ENCODE data around the gene COL24A1.
"Not testable (repeated sequence)": the region's sequence is repeated elsewhere in the genome, so short reads cannot be mapped to it uniquely, and the experiment has no call there.

COL24A1 gene

GRCh38 chr1:85806236-85806965 lies 350.2 kb downstream of the COL24A1 start:
- no peak for DNase-seq
- Mint-ChIP-seq H3K4me1 (no peaks in the 10 kb centered on the region), H3K9me3 (peaks cover 0 to 5% of the 10 kb centered on the region in 2 donors), H3K27ac (no peak overlapping the region), H3K27me3 (no peaks in the 10 kb centered on the region), H3K4me3 (no peak overlapping the region)
- ATAC-seq = no peak

GRCh38 chr1:85801520-85801919 lies 355.1 kb downstream of the COL24A1 start:
- no peaks in the 10 kb centered on the region for H3K27me3 Mint-ChIP-seq
- no peaks in the 10 kb centered on the region for H3K4me1 Mint-ChIP-seq
- peaks cover 0 to 5% of the 10 kb centered on the region in 2 donors for H3K9me3 Mint-ChIP-seq
- DNase-seq = no peak
- no peak overlapping the region for H3K27ac Mint-ChIP-seq
- no peak overlapping the region for H3K4me3 Mint-ChIP-seq
- ATAC-seq = no peak

GRCh38 chr1:85799737-85800136 lies 356.8 kb downstream of the COL24A1 start:
- ATAC-seq = no peak
- Mint-ChIP-seq H3K9me3 (peaks cover 0 to 5% of the 10 kb centered on the region in 2 donors), H3K27me3 (no peaks in the 10 kb centered on the region), H3K27ac (no peak overlapping the region), H3K4me3 (no peak overlapping the region), H3K4me1 (no peaks in the 10 kb centered on the region)
- DNase-seq = no peak

GRCh38 chr1:85798419-85798818 lies 358.2 kb downstream of the COL24A1 start:
- H3K27me3 Mint-ChIP-seq = no peaks in the 10 kb centered on the region

GRCh38 chr1:85777021-85777420 lies 379.6 kb downstream of the COL24A1 start:
- not testable (repeated sequence) for H3K27ac Mint-ChIP-seq, H3K4me1 Mint-ChIP-seq, H3K9me3 Mint-ChIP-seq, H3K4me3 Mint-ChIP-seq, ATAC-seq, H3K27me3 Mint-ChIP-seq, DNase-seq

More at GRCh38 chr1:85798419-85798818, 358.2 kb downstream of the COL24A1 start:
- peaks cover 0 to 5% of the 10 kb centered on the region in 2 donors for H3K9me3 Mint-ChIP-seq
- no peak for ATAC-seq
- no peak overlapping the region for H3K27ac Mint-ChIP-seq
- DNase-seq = no peak
- H3K4me3 Mint-ChIP-seq = no peak overlapping the region
- H3K4me1 Mint-ChIP-seq = no peaks in the 10 kb centered on the region

GRCh38 chr1:85762804-85763203 lies 393.8 kb downstream of the COL24A1 start:
- no peaks in the 10 kb centered on the region for H3K4me1 Mint-ChIP-seq

GRCh38 chr1:85756864-85757263 lies 399.7 kb downstream of the COL24A1 start:
- no peak overlapping the region for H3K4me3 Mint-ChIP-seq
- ATAC-seq = no peak
- peaks cover 0 to 5% of the 10 kb centered on the region in 2 donors for H3K9me3 Mint-ChIP-seq
- no peak for DNase-seq
- H3K27me3 Mint-ChIP-seq = no peaks in the 10 kb centered on the region
- H3K4me1 Mint-ChIP-seq = no peaks in the 10 kb centered on the region
- no peak overlapping the region for H3K27ac Mint-ChIP-seq

More at GRCh38 chr1:85762804-85763203, 393.8 kb downstream of the COL24A1 start:
- no peak overlapping the region for H3K4me3 Mint-ChIP-seq
- no peaks in the 10 kb centered on the region for H3K27me3 Mint-ChIP-seq
- H3K9me3 Mint-ChIP-seq = no peaks in the 10 kb centered on the region
- H3K27ac Mint-ChIP-seq = peak overlapping the region in 1 of 2 donors; percentile 69
- ATAC-seq (no peak), DNase-seq (no peak)

- no peak for DNase-seq
- ATAC-seq = no peak
- no peaks in the 10 kb centered on the region for H3K4me1 Mint-ChIP-seq
- no peaks in the 10 kb centered on the region for H3K9me3 Mint-ChIP-seq
- H3K27ac Mint-ChIP-seq = no peak overlapping the region
- H3K27me3 Mint-ChIP-seq = peaks cover 14% of the 10 kb centered on the region
- no peak overlapping the region for H3K4me3 Mint-ChIP-seq
These were observed 408.5 kb downstream of the COL24A1 start for GRCh38 chr1:85748120-85748519.

GRCh38 chr1:85746777-85747176 lies 409.8 kb downstream of the COL24A1 start:
- Mint-ChIP-seq H3K4me3 (no peak overlapping the region), H3K27ac (no peak overlapping the region), H3K9me3 (no peaks in the 10 kb centered on the region), H3K27me3 (peaks cover 24% of the 10 kb centered on the region), H3K4me1 (no peaks in the 10 kb centered on the region)
- ATAC-seq (no peak), DNase-seq (no peak)

GRCh38 chr1:85743814-85744213 lies 412.8 kb downstream of the COL24A1 start:
- no peaks in the 10 kb centered on the region for H3K4me1 Mint-ChIP-seq
- ATAC-seq (no peak), DNase-seq (no peak)
- H3K4me3 Mint-ChIP-seq = no peak overlapping the region
- H3K27ac Mint-ChIP-seq = no peak overlapping the region
- no peaks in the 10 kb centered on the region for H3K9me3 Mint-ChIP-seq
- peaks cover 24% of the 10 kb centered on the region for H3K27me3 Mint-ChIP-seq

GRCh38 chr1:85734931-85735330 lies 421.6 kb downstream of the COL24A1 start:
- no peaks in the 10 kb centered on the region for H3K27me3 Mint-ChIP-seq
- no peak overlapping the region for H3K27ac Mint-ChIP-seq
- no peaks in the 10 kb centered on the region for H3K4me1 Mint-ChIP-seq
- ATAC-seq = no peak
- H3K4me3 Mint-ChIP-seq = no peak overlapping the region
- DNase-seq = no peak
- H3K9me3 Mint-ChIP-seq = no peaks in the 10 kb centered on the region

- no peaks in the 10 kb centered on the region for H3K4me1 Mint-ChIP-seq
- H3K9me3 Mint-ChIP-seq = peaks cover 4 to 25% of the 10 kb centered on the region in 2 donors
- no peak for ATAC-seq
These were observed 437.8 kb downstream of the COL24A1 start for GRCh38 chr1:85718678-85719340.

GRCh38 chr1:85714418-85715114 lies 442.0 kb downstream of the COL24A1 start:
- peaks cover 0 to 12% of the 10 kb centered on the region in 2 donors for H3K9me3 Mint-ChIP-seq
- not testable (repeated sequence) for H3K27me3 Mint-ChIP-seq, H3K4me3 Mint-ChIP-seq, ATAC-seq, H3K27ac Mint-ChIP-seq, DNase-seq, H3K4me1 Mint-ChIP-seq

More at GRCh38 chr1:85718678-85719340, 437.8 kb downstream of the COL24A1 start:
- H3K4me3 Mint-ChIP-seq = no peak overlapping the region
- DNase-seq = no peak
- H3K27me3 Mint-ChIP-seq = peaks cover 10% of the 10 kb centered on the region
- H3K27ac Mint-ChIP-seq = no peak overlapping the region

GRCh38 chr1:85708829-85709227 lies 447.7 kb downstream of the COL24A1 start:
- Mint-ChIP-seq H3K9me3 (peaks cover 0 to 3% of the 10 kb centered on the region in 2 donors), H3K4me1 (peaks cover 4% of the 10 kb centered on the region), H3K27me3 (no peaks in the 10 kb centered on the region), H3K27ac (no peak overlapping the region), H3K4me3 (no peak overlapping the region)
- DNase-seq = no peak
- no peak for ATAC-seq

- no peak within 1 kb of the TSS for H3K4me3 Mint-ChIP-seq
- no peaks in the 10 kb centered on the region for H3K9me3 Mint-ChIP-seq
- ATAC-seq (peak; percentile 96), DNase-seq (peak; percentile 78 to 90)
- H3K4me1 Mint-ChIP-seq = peaks cover 11% of the 10 kb centered on the region
- no peaks in the 10 kb centered on the region for H3K27me3 Mint-ChIP-seq
- H3K27ac Mint-ChIP-seq = no peak within 1 kb of the TSS
These were observed 448.4 kb downstream of the COL24A1 start, which contains the start of gene ZNHIT6 for GRCh38 chr1:85707990-85708828. ZNHIT6 (minus strand) TSS chr1:85708433; CDS start chr1:85708284, 149 bp downstream.

All from stimulated activated naive CD8-positive, alpha-beta T cell treated with anti-CD3 and anti-CD28 coated beads, Interleukin-15, amount 100 ng/mL, for 72 hours (primary cell).